ENCODE results near the gene LRRC70. TPM values are rescaled to one million over a fixed set of nuclear protein-coding genes. Genes with fewer than 3 reads are reported as not detected.

LRRC70 gene
- polyA plus RNA-seq, 3 donors: 0.23 to 2.4 TPM; not detected in 1

DNA sequence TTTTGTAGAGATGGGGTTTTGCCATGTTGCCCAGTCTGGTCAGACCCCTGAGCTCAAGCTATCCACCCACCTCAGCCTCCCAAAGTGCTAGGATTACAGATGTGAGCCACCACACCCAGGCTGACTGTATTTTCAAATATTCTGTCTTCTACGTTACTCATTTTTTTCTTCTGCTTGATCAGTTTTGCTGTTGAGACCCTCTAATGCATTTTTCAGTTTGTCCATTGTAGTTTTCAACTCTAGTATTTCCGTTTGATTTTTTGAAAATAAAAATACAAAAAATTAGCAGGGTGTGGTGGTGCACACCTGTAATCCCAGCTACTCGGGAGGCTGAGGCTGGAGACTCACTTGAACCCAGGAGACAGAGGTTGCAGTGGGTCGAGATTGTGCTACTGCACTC, 10.5 kb upstream of the LRRC70 start:
- Histone ChIP-seq H3K4me1 (ENCODE audit: control insufficient read depth in 1 of 2, insufficient read depth in 2 of 2, low read length in 2 of 2) (peaks cover 0 to 4% of the 10 kb centered on the region in 2 donors), H3K27ac (ENCODE audit: low read depth in 1 of 2, low read length in 2 of 2) (no peak overlapping the region), H3K9ac (ENCODE audit: insufficient read depth, low read length, poor library complexity, severe bottlenecking) (no peak overlapping the region), H4K20me1 (ENCODE audit: insufficient read depth, low read length) (no peaks in the 10 kb centered on the region), H3K4me2 (replicated peaks; ENCODE audit: extremely low read depth, low read length, poor library complexity, severe bottlenecking) (no peak overlapping the region), H3K36me3 (replicated peaks in 1 of 2; ENCODE audit: control insufficient read depth in 1 of 2, insufficient read depth in 2 of 2, low read length in 2 of 2) (peaks cover 3 to 27% of the 10 kb centered on the region in 2 donors), H3K27me3 (ENCODE audit: control insufficient read depth in 2 of 2, insufficient read depth in 2 of 2, low read length in 2 of 2) (no peaks in the 10 kb centered on the region), H3K79me2 (ENCODE audit: insufficient read depth, low read length) (no peaks in the 10 kb centered on the region), H2AFZ (ENCODE audit: insufficient read depth, low read depth, low read length, poor library complexity, severe bottlenecking) (no peak overlapping the region), H3K4me3 (replicated peaks in 1 of 3; ENCODE audit: low read depth in 2 of 3, low read length in 3 of 3) (no peak overlapping the region), H3K9me3 (replicated peaks in 1 of 2; ENCODE audit: control insufficient read depth in 1 of 2, insufficient read depth in 1 of 2, low read length in 2 of 2) (peaks cover 8 to 9% of the 10 kb centered on the region in 2 donors)
- 100% methylated on average over 3 of the region's 4 CpGs for WGBS (ENCODE audit: insufficient coverage)
- Mint-ChIP-seq H3K4me1 (peaks cover 10% of the 10 kb centered on the region), H3K36me3 (peaks cover 25 to 36% of the 10 kb centered on the region in 2 donors), H3K9me3 (peaks cover 4 to 17% (median 8%) of the 10 kb centered on the region in 7 donors), H3K27ac (no peak overlapping the region), H3K4me3 (no peak overlapping the region), H3K27me3 (ENCODE audit: low read depth in 3 of 3) (peaks cover 0 to 2% (median 0%) of the 10 kb centered on the region in 3 donors)
- intact Hi-C loops (cut with micrococcal nuclease): loop anchor here in 1 of 2 donors (10.0 kb wide), 1 partner anchor 53 kb away; no protein-coding TSS in a partner anchor
- TF ChIP-seq, protein P1, sequence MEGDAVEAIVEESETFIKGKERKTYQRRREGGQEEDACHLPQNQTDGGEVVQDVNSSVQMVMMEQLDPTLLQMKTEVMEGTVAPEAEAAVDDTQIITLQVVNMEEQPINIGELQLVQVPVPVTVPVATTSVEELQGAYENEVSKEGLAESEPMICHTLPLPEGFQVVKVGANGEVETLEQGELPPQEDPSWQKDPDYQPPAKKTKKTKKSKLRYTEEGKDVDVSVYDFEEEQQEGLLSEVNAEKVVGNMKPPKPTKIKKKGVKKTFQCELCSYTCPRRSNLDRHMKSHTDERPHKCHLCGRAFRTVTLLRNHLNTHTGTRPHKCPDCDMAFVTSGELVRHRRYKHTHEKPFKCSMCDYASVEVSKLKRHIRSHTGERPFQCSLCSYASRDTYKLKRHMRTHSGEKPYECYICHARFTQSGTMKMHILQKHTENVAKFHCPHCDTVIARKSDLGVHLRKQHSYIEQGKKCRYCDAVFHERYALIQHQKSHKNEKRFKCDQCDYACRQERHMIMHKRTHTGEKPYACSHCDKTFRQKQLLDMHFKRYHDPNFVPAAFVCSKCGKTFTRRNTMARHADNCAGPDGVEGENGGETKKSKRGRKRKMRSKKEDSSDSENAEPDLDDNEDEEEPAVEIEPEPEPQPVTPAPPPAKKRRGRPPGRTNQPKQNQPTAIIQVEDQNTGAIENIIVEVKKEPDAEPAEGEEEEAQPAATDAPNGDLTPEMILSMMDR (IDR thresholded peaks at IDR 0.05): no peak
- DNase-seq: no peak

DNA sequence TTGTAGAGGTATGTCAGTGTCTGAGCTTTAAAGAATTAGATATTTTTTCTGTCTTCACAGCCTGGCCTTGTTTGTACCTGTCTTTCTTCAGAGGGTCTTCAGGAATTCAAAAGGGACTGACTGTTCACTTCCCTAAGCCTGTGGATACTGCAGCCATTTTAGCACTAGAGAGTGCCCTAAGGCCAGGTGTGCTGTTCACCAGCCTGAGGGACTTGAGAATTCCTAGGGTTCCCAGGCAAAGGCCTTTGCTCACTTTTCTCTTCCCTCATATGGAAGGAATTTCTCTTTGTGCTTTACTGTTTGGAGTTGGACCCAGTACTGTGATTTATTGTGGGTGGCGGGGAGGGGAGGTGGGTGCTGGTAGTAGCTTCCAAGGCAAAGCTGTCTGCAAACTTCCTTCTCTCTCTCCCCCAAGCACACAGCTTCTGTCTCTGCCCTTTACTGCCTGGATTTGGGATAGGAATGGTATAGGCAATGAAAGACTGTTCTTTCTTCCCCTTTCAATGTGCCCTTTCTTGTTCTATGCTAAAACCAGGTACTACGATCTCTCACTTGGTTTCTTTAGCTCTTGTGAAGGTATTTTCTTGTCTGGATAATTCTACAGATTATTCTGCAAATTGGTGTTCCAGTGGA, 9.7 kb upstream of the LRRC70 start:
- no peak overlapping the region for H3K4me3 Mint-ChIP-seq

More for the DNA sequence above, 9.7 kb upstream of the LRRC70 start:
- peaks cover 10% of the 10 kb centered on the region for H3K4me1 Mint-ChIP-seq
- H3K9me3 Mint-ChIP-seq: peaks cover 4 to 17% (median 8%) of the 10 kb centered on the region in 7 donors
- Histone ChIP-seq H2AFZ (ENCODE audit: insufficient read depth, low read depth, low read length, poor library complexity, severe bottlenecking) (no peak overlapping the region), H3K9ac (ENCODE audit: insufficient read depth, low read length, poor library complexity, severe bottlenecking) (no peak overlapping the region), H3K4me2 (replicated peaks; ENCODE audit: extremely low read depth, low read length, poor library complexity, severe bottlenecking) (no peak overlapping the region), H3K27me3 (ENCODE audit: control insufficient read depth in 2 of 2, insufficient read depth in 2 of 2, low read length in 2 of 2) (no peaks in the 10 kb centered on the region), H3K4me3 (replicated peaks in 1 of 3; ENCODE audit: low read depth in 2 of 3, low read length in 3 of 3) (no peak overlapping the region), H4K20me1 (ENCODE audit: insufficient read depth, low read length) (no peaks in the 10 kb centered on the region), H3K27ac (ENCODE audit: low read depth in 1 of 2, low read length in 2 of 2) (no peak overlapping the region), H3K79me2 (ENCODE audit: insufficient read depth, low read length) (no peaks in the 10 kb centered on the region), H3K4me1 (ENCODE audit: control insufficient read depth in 1 of 2, insufficient read depth in 2 of 2, low read length in 2 of 2) (peaks cover 0 to 4% of the 10 kb centered on the region in 2 donors), H3K36me3 (replicated peaks in 1 of 2; ENCODE audit: control insufficient read depth in 1 of 2, insufficient read depth in 2 of 2, low read length in 2 of 2) (peaks cover 3 to 27% of the 10 kb centered on the region in 2 donors), H3K9me3 (replicated peaks in 1 of 2; ENCODE audit: control insufficient read depth in 1 of 2, insufficient read depth in 1 of 2, low read length in 2 of 2) (peaks cover 8 to 9% of the 10 kb centered on the region in 2 donors)
- no peak for DNase-seq
- peaks cover 24 to 36% of the 10 kb centered on the region in 2 donors for H3K36me3 Mint-ChIP-seq
- H3K27me3 Mint-ChIP-seq (ENCODE audit: low read depth in 3 of 3): peaks cover 0 to 2% (median 0%) of the 10 kb centered on the region in 3 donors
- intact Hi-C loops (cut with micrococcal nuclease): loop anchor here in 1 of 2 donors (10.0 kb wide), 1 partner anchor 54 kb away; no protein-coding TSS in a partner anchor
- no peak overlapping the region for H3K27ac Mint-ChIP-seq
- TF ChIP-seq, protein P1 (IDR thresholded peaks at IDR 0.05): no peak
- no CpG with 5 or more reads among the region's 2 CpGs for WGBS (ENCODE audit: insufficient coverage)

Measured in CD14-positive monocyte (primary cell).